Right lobe of liver (tissue), 4 donors: Measurements from ENCODE around the gene SLMAP.

Source experiments
- POLR2A ChIP-seq: fragments of 450-650 bp; IDR thresholded peaks from one replicate; pipeline ENCODE4 v1.6.1; 2017; ENCODE audit warnings: antibody characterized with exemption, mild to moderate bottlenecking
- TF ChIP-seq, protein P1 (sequence below), 4 donors: fragments of 200-600 bp in 3 of 4; fragments of 450-650 bp in 1 of 4; IDR thresholded peaks; one replicate each; pipeline versions ENCODE4 v1.5.1 to v1.8.0; 2016 to 2022; ENCODE audit warnings: antibody characterized with exemption in 4 of 4, mild to moderate bottlenecking in 2 of 4
- donor health status: DM: no; HTN: no; CAD: no.
- donor health status: DM: no; HTN: no; CAD: no.
- donor health status: DM: no; HTN: yes; CAD: no.

DNA sequence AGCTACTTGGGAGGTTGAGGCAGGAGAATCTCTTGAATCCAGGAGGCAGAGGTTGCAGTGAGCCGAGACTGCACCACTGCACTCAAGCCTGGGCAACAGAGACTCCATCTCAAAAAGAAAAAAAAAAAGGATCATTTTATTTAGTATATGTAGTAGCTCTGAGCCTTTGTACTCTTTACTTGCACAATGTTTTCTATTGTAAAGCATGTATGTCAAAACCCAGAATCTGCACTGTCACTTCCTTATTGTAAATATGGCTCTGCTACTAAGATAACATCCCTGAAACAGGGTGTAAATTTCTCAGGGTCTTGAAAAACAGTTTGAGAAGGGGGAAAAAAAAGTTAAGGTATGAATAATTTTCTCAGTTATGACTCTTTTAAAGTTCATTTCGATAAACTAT lies 35.1 kb downstream of the SLMAP start:
- TF ChIP-seq, protein P1, sequence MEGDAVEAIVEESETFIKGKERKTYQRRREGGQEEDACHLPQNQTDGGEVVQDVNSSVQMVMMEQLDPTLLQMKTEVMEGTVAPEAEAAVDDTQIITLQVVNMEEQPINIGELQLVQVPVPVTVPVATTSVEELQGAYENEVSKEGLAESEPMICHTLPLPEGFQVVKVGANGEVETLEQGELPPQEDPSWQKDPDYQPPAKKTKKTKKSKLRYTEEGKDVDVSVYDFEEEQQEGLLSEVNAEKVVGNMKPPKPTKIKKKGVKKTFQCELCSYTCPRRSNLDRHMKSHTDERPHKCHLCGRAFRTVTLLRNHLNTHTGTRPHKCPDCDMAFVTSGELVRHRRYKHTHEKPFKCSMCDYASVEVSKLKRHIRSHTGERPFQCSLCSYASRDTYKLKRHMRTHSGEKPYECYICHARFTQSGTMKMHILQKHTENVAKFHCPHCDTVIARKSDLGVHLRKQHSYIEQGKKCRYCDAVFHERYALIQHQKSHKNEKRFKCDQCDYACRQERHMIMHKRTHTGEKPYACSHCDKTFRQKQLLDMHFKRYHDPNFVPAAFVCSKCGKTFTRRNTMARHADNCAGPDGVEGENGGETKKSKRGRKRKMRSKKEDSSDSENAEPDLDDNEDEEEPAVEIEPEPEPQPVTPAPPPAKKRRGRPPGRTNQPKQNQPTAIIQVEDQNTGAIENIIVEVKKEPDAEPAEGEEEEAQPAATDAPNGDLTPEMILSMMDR (IDR thresholded peaks at IDR 0.05) = no peak
- TF ChIP-seq POLR2A = no peak
